Activated CD4-positive, alpha-beta T cell treated with anti-CD3 and anti-CD28 coated beads, Interleukin-2, amount 50 U/mL, for 24 hours (primary cell): ENCODE measurements around the gene DPRX.

Experiments used
- DNase-seq, 2 donors: peaks; one replicate each; pipeline ENCODE4 v3.0.0-alpha.2; 2020; ENCODE audit warnings: low read depth in 1 of 2, low spot score in 1 of 2

DPRX gene

DNA sequence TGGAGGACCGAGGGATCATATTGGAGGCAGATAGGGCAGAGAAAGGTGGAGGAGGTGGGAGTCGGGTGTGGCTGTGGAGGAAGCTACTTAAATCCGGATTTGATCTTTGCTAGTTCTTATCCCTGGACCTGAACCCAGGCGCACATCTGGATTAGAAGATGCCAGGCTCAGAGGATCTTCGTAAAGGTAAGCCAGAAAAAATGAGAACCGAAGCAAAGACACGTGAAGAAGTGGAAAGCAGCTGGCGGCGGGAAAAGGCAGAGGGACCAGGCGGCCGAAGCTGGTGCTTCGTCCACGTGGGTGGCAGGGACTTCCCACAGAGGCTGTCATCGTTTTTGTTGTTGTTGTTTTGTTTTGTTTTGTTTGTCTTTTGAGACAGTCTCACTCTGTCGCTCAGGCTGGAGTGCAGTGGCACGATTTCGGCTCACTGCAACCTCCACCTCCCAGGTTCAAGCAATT lies at the start of gene DPRX:
DPRX (plus strand) TSS at position 51 of the 459 bp plus-strand sequence; CDS start at position 159, 108 bp downstream.
- no peak for DNase-seq

DNA sequence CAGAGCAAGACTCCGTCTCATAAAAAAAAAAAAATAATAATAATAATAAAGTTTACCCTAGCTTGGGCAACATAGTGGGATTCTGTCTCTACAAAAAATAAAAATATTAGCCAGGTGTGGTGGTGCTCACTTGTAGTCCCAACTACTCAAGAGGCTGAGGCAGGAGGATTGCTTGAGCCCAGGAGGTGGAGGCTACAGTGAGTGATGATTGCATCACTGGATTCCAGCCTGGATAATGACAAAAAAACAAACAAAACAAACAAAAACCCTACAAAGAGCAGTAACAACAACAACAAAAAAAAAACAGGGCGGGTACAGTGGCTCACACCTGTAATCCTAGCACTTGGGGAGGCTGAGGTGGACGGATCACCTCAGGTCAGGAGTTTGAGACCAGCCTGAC lies 48.6 kb upstream of the DPRX start:
- DNase-seq: no peak

DNA sequence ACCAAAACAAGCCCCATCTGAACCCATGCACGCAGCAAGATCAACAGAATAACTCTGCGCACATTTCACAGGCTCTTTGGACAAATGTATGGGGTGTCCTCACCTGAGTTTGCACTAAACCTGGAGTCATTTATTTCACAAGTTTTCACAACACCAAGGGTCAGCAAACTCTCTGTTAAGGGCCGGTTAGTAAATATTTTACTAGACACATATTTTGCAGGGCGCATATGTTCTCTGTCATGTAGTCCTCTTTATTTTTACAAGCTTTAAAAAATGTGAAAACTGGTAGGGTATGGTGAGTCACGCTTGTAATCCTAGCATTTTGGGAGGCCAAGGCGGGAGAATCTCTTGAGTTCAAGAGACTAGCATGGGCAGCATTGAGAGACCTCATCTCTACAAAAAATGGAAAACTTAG lies 45.5 kb upstream of the DPRX start:
- DNase-seq: no peak

DNA sequence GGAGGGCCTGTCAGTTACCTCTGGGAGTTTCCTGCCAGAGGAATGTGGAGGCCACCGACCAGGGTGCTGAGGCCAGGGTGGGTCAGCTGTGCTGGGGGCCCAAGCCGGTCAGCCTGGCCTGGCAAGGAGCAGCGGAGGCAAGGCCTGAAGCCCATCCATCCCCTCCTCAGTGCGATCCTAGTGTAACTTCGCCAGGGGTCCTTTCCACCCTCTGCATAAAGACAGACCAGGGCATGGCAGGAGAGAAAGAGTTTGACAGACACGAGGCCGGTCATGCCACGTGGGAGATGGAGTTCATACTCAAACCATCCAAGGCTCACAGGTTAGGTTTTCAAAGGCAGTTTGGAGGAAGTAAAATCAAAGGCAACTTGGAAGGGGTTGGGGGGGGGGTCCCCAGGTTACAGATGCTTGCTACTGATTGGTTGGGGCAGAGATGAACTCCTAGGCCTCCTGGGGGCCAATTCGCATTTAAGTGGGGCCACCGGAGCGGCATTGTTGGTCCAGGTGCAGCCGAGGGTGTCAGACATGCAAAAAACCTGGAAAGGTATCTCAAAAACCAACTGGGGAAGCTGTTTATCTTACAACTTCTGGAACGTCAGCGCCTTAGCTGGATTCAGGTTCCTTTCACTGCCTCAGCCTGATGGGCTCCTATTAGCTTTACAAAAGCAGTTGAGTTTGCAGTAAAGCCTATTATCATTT lies 36.8 kb upstream of the DPRX start:
- no peak for DNase-seq

DNA sequence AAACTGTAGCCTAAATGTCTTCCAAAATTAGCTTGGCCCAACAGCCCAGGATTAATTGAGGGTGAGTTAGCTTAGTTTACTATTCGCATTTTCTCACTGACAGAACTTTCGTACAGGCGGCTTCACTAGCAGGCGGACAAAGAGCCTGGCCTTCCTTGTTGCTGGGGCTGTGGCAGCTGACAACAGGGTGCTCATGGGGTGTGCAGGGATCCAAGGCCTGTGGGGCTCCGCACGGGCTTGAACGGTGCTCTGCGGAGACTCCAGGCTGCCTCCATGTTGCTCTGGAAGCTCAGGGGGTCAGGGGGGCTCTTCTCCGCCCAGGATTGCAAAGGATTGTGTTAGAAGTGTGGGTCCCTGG lies 36.3 kb upstream of the DPRX start:
- no peak for DNase-seq

GRCh38 chr19:53596056-53596455 lies 35.7 kb upstream of the DPRX start:
- DNase-seq: no peak

- DNase-seq: no peak
These were observed 34.8 kb upstream of the DPRX start for GRCh38 chr19:53597023-53597422.

DNA sequence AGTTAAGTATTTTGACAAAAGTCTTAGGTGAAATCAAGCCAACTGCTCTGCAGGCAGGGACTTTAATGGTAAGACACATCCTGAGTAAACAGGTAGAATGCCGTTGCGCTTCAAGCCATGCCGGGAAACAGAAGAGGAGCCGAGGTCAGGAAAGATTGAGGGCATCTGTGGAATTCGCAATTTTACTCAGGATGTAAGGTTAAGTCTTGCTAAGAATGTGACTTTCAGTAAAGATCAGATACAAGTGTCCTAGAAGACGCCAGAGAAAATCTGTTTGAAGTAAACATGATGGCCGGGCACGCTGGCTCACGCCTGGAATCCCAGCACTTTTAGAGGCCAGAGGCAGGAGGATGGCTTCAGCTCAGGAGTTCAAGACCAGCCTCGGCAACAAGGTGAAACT lies 33.4 kb upstream of the DPRX start:
- no peak for DNase-seq

DNA sequence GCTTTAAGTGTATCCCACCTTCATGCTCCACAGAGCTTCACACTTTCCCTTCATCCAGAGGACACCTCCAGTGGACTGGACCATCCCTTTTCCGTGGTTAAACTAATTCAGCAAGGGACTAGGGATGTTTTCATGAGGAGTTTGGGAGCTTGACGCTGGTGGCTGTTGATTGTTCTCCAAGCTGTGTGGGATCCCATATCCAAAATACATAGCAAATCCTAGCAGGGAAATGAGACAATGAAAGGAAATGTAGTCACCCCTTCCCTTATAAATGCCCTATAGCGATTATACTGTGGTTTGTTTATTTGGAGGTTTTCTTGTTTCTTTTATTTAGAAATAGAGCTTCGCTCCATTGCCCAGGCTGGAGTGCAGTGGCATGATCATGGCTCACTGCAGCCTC lies 31.6 kb upstream of the DPRX start:
- DNase-seq: no peak

DNA sequence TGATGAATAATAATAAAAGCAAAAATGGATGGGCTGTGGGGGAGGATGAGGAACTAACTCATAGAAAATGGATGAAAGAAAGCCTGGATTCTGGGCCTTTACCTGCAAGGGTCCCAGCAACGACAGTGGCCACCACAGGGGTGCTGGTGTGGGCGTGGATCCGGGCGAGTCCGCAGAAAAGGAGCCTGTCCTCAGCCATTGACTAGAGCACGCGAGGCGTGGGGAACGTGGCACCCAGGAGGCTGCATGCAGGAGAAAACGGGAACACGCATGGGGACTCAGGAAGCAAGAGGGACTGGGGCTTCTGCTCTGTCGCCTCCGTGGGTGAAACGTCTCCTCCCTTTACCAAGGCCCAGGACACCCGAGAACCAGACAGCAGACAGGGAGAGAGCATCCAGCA lies 25.8 kb upstream of the DPRX start:
- DNase-seq: no peak

DNA sequence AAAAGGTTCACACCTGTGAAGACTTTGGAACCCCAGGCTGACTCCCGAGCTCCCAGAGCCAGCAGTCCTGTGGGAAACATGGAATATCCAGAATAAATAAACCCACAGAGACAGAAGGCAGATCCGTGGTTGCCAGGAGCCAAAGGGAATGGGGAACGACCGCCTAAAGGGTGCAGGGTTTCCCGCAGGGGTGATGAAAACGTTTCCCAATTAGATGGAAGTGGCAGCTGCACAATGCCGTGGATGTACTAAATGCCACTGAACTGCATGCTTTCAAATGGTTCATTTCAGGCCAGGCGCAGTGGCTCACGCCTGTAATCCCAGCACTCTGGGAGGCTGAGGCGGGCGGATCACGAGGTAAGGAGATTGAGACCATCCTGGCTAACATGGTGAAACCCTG lies 23.4 kb upstream of the DPRX start:
- no peak for DNase-seq

DNA sequence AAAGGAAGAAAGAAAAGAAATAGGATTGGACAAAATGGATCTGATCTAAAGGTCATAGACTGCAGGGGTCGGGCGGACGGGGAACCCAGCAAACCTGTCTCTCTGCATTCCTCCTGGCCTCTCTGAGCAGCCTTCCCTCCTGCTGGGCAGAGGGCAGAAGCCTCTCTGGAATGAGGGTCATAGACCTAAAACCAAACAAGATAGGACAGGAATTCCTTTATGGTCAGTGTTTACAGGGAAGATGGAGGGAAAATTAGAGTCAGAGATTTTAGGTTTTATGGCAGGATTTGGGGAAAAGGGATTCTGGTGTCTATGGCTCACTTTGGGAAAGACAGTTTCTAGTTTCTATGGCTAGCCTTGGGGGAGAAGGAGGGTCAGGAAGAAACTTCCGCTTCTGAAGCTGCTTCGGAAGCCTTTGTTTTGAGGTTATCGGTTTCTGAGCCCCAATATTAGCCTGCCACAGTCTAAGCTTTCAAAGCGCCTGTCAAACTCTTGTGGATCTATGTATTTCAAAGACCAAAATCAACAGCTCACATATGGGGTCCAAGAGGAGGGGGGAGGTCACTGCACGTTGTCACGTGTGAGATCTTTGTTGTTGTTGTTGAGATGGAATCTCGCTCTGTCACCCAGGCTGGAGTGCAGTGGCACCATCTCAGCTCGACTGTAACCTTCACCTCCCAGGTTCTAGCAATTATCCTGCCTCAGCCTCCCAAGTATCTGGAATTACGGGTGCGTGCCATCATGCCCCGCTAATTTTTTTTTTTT lies 18.9 kb upstream of the DPRX start:
- no peak for DNase-seq

GRCh38 chr19:53621885-53622740 lies 9.7 kb upstream of the DPRX start:
- DNase-seq: no peak

DNA sequence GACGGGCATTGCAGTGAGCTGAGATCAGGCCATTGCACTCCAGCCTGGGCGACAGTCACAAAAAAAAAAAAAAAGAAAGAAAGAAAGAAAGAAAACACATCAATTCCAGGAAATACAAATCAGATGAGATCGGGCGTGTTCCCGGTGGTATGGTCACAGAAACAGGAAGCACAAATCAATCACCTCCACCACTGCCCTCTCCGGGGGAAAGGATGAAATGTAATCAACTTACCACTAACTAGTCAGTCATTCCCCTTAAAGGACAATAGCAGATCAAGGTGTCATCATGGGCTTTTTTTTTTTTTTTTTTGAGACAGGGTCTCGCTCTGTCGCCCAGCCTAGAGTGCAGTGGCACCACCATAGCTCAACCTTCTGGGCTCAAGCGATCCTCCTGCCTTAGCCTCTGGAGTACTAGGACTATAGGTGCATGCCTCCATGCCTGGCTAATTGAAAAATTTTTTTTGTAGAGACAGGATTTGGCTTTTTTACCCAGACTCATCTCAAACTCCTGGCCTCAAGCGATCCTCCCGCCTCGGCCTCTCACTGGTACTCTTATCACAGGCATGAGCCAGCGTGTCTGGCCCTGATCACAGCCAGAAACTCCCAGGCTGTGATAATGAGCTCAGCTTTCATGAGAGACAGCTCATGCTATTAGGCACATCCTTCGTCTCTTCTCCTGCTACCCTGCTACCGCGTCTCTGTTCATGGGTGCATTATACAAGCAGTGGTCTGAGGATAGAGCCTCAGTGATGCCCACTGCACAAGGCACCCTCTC lies 6.8 kb upstream of the DPRX start:
- DNase-seq: no peak

DNA sequence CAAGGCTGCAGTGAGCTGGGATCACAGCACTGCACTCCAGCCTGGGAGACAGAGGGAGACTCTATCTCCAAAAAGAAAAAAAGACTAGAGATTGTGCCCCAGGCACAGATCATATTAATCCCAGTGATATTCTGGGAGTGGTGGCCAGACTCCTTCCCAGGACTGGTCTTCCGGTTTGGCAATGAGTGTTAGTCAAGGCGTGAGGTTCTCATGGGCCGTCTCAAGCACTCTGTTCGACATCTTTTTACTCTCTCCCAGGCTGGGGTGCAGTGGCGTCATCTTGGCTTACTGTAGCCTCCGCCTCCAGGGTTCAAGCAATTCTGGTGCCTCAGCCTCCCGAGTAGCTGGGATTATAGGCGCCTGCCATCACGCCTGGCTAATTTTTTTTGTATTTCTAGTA lies 5.3 kb upstream of the DPRX start:
- DNase-seq: no peak

GRCh38 chr19:53626976-53627375 lies 4.8 kb upstream of the DPRX start:
- no peak for DNase-seq

DNA sequence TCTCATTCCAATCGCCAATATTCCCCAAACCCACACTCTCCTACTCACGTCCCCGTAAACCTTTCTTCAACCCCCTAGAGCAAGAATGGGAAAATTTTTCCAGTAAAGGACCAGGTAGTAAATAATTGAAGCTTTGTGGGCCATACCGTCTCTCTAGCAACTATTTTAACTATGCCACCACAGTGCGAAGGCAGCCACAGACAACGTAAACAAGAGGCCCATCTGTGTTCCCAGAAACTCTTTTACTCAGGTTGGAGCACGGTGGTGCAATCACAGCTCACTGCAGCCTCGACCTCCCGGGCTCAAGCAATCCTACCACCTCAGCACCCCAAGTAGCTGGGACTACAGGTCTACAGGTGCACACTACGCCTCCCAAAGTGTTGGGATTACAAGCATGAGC lies 3.0 kb downstream of the DPRX start:
- no peak for DNase-seq

DNA sequence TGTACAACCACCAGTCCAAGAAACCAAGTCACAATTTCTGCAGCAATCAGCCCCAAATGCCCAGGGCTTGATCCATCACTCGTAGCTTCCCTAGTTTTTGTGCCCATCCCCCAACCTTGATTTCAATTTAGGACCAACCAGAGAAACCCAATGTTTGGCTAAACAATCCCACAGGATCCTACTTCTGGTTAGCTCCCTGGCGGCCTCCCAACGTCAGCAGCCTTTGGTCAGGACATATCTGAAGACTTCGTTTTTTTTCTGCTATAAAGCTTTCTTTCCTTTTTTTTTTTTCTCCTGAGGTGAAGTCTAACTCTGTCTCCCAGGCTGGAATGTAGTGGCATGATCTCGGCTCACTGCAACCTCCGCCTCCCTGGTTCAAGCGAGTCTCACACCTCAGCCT lies 7.7 kb downstream of the DPRX start:
- DNase-seq: no peak

DNA sequence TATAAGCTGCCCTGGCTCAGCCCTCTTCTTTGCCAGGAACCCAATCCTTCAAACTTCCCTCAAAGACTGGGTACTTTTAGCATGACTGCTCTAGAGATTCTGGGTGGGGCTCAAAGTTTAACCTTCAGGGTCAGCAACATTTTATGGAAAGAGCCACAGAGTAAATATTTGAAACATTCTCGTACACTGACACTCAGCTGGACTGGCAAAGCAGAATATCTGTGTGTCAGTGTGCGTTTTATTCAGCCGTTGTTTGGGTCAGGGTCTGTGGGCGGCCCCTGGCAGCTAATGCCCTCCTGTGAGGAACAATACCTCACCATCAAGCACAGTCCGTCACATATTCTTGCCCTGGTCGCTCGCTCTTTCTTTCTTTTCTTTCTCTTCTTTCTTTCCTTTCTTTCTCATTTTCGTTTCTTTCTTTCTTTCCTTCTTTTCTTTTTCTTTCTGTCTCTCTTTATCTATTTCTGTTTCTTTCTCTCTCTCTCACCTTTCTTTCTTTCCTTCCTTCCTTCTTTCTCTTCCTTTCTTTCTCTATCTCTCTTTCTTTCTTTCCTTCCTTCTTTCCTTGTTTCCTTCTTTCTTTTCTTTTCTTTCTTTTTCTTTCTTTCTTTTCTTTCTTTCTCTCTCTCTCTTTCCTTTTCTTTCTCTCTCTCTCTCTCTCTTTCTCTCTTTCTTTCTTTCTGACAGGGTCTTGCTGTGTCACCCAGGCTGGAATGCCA lies 10.7 kb downstream of the DPRX start:
- no peak for DNase-seq

- no peak for DNase-seq
These were observed 12.4 kb downstream of the DPRX start for GRCh38 chr19:53644061-53644816.
